ENCODE data around the gene NSG2.

DNA sequence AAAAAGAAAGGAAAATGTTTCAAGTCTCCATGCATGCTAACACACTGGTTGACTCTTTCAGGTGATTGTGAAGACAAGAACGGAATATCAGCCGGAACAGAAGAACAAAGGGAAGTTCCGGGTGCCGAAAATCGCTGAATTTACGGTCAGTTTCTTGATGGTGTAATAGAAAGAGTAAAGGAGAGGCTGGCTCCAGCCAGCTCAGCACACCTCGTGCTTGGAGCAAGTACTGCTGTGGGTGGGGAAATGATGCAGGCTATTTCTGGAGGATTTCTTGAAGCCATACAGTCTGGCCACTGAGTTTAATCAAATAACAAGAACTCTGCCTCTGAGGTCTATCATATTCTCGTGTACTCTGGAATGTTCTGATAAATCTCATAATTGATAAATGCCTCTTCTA, 18.7 kb downstream of the NSG2 start:
- TF ChIP-seq EZH2 (IDR thresholded peaks at IDR 0.05; ENCODE audit: borderline replicate concordance, insufficient read depth, low read depth, low read length, poor library complexity, severe bottlenecking) = no peak
- TF ChIP-seq, protein P1, sequence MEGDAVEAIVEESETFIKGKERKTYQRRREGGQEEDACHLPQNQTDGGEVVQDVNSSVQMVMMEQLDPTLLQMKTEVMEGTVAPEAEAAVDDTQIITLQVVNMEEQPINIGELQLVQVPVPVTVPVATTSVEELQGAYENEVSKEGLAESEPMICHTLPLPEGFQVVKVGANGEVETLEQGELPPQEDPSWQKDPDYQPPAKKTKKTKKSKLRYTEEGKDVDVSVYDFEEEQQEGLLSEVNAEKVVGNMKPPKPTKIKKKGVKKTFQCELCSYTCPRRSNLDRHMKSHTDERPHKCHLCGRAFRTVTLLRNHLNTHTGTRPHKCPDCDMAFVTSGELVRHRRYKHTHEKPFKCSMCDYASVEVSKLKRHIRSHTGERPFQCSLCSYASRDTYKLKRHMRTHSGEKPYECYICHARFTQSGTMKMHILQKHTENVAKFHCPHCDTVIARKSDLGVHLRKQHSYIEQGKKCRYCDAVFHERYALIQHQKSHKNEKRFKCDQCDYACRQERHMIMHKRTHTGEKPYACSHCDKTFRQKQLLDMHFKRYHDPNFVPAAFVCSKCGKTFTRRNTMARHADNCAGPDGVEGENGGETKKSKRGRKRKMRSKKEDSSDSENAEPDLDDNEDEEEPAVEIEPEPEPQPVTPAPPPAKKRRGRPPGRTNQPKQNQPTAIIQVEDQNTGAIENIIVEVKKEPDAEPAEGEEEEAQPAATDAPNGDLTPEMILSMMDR (IDR thresholded peaks at IDR 0.05) = no peak

Data from B cell (primary cell).